ENCODE measurements around the gene HMX2. TPM values are rescaled to one million over a fixed set of nuclear protein-coding genes. Genes with fewer than 3 reads are reported as not detected.

HMX2 gene
- total RNA-seq, 1 experiment from 2014 or later = 2.7 TPM

DNA sequence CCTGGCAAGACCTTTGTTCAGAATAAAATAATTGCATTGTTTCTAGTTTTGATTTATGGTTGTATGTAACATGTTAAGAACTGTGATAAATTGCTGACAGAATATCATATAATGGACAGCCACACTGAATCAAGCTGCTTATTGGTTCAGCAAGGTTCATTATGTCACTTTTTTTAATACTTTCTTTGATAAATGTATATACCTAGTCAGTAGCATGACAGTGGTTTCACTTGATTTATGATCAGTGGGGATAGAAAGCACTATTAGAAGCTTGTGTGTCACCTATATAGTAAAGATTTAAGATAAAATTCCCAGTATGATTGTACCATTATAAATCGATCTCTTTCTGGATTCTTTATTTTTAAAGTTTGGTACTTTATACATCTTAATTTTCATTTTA, 10.7 kb downstream of the HMX2 start:
- H3K36me3 ChIP-seq (ENCODE audit: control insufficient read depth, insufficient read depth, low read length) = peaks cover 79% of the 10 kb centered on the region
- intact Hi-C loops (cut with micrococcal nuclease; ENCODE audit: unreplicated experiment) = no loop called here
- CTCF ChIA-PET = no interaction called here

DNA sequence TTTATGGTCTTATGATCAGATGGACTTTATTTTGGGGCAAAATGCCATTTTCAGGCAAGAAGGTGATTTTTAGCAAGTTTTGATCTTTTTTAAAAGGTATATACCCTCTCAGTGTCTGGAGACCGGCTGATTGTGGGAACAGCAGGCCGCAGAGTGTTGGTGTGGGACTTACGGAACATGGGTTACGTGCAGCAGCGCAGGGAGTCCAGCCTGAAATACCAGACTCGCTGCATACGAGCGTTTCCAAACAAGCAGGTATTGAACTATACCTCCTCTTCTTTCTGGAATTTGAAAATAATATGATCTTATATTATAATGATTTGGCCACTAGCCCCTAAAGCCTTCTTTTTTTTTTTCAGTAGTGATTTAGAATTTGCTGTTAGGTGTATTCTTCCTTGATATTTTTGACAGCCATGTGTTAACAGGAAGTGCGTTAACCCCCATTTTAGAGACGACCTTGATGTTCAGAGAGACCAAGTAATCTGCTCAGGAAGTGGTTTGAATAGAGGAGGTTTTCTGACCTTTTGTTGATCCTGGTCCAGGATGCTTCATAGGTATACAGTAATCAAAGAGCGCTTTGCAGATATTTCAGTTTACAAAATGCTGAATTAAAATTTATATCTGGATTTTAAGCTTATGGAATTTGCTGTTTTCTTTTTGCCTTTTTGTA, 12.5 kb downstream of the HMX2 start:
- H3K4me1 ChIP-seq (ENCODE audit: control insufficient read depth, insufficient read depth, low read length) = peaks cover 35% of the 10 kb centered on the region
- H3K9me3 ChIP-seq (ENCODE audit: control insufficient read depth, insufficient read depth, low read depth, low read length) = no peaks in the 10 kb centered on the region
- H3K27ac ChIP-seq (ENCODE audit: low read length) = no peak overlapping the region
- in situ Hi-C loops (cut with HindIII; ENCODE audit: low pct_unique_long_range_greater_than_20kb, low sequenced_read_pairs) = no loop called here
- DNase-seq (ENCODE audit: low read depth, low spot score) (no peak), ATAC-seq (no peak)
- H3K36me3 ChIP-seq (ENCODE audit: control insufficient read depth, insufficient read depth, low read length) = peaks cover 92% of the 10 kb centered on the region
- ChIA-PET POLR2A (no interaction called here), CTCF (no interaction called here)
- intact Hi-C loops (cut with micrococcal nuclease; ENCODE audit: unreplicated experiment) = no loop called here
- BruUV-seq (replicated peaks) = no TSS peak
- no peak overlapping the region for H3K4me3 ChIP-seq (ENCODE audit: low read depth in 2 of 2, low read length in 2 of 2)
- TF ChIP-seq TCF7L2 (IDR thresholded peaks at IDR 0.05; ENCODE audit: low read depth, low read length) (no peak), SIN3A (IDR thresholded peaks at IDR 0.05; ENCODE audit: borderline replicate concordance, insufficient read depth, low read depth, low read length) (no peak), POLR2AphosphoS5 (IDR thresholded peaks at IDR 0.05; ENCODE audit: low read depth, low read length) (no peak)
- TF ChIP-seq, protein P1, sequence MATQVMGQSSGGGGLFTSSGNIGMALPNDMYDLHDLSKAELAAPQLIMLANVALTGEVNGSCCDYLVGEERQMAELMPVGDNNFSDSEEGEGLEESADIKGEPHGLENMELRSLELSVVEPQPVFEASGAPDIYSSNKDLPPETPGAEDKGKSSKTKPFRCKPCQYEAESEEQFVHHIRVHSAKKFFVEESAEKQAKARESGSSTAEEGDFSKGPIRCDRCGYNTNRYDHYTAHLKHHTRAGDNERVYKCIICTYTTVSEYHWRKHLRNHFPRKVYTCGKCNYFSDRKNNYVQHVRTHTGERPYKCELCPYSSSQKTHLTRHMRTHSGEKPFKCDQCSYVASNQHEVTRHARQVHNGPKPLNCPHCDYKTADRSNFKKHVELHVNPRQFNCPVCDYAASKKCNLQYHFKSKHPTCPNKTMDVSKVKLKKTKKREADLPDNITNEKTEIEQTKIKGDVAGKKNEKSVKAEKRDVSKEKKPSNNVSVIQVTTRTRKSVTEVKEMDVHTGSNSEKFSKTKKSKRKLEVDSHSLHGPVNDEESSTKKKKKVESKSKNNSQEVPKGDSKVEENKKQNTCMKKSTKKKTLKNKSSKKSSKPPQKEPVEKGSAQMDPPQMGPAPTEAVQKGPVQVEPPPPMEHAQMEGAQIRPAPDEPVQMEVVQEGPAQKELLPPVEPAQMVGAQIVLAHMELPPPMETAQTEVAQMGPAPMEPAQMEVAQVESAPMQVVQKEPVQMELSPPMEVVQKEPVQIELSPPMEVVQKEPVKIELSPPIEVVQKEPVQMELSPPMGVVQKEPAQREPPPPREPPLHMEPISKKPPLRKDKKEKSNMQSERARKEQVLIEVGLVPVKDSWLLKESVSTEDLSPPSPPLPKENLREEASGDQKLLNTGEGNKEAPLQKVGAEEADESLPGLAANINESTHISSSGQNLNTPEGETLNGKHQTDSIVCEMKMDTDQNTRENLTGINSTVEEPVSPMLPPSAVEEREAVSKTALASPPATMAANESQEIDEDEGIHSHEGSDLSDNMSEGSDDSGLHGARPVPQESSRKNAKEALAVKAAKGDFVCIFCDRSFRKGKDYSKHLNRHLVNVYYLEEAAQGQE (IDR thresholded peaks at IDR 0.05; ENCODE audit: insufficient read depth in 1 of 2, low read depth in 2 of 2, low read length in 1 of 2) = no peak
- TF ChIP-seq, protein P2, sequence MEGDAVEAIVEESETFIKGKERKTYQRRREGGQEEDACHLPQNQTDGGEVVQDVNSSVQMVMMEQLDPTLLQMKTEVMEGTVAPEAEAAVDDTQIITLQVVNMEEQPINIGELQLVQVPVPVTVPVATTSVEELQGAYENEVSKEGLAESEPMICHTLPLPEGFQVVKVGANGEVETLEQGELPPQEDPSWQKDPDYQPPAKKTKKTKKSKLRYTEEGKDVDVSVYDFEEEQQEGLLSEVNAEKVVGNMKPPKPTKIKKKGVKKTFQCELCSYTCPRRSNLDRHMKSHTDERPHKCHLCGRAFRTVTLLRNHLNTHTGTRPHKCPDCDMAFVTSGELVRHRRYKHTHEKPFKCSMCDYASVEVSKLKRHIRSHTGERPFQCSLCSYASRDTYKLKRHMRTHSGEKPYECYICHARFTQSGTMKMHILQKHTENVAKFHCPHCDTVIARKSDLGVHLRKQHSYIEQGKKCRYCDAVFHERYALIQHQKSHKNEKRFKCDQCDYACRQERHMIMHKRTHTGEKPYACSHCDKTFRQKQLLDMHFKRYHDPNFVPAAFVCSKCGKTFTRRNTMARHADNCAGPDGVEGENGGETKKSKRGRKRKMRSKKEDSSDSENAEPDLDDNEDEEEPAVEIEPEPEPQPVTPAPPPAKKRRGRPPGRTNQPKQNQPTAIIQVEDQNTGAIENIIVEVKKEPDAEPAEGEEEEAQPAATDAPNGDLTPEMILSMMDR (IDR thresholded peaks at IDR 0.05) = no peak
- no peaks in the 10 kb centered on the region for H3K27me3 ChIP-seq (ENCODE audit: control insufficient read depth, insufficient read depth, low read length)

More for the DNA sequence above, 10.7 kb downstream of the HMX2 start:
- Histone ChIP-seq H3K27me3 (ENCODE audit: control insufficient read depth, insufficient read depth, low read length) (no peaks in the 10 kb centered on the region), H3K4me1 (ENCODE audit: control insufficient read depth, insufficient read depth, low read length) (peaks cover 38% of the 10 kb centered on the region), H3K4me3 (ENCODE audit: low read depth in 2 of 2, low read length in 2 of 2) (no peak overlapping the region), H3K27ac (ENCODE audit: low read length) (no peak overlapping the region), H3K9me3 (ENCODE audit: control insufficient read depth, insufficient read depth, low read depth, low read length) (no peaks in the 10 kb centered on the region)
- ATAC-seq (no peak), DNase-seq (ENCODE audit: low read depth, low spot score) (no peak)
- TF ChIP-seq, protein P2 (IDR thresholded peaks at IDR 0.05) = no peak
- TF ChIP-seq SIN3A (IDR thresholded peaks at IDR 0.05; ENCODE audit: borderline replicate concordance, insufficient read depth, low read depth, low read length) (no peak), TCF7L2 (IDR thresholded peaks at IDR 0.05; ENCODE audit: low read depth, low read length) (no peak), POLR2AphosphoS5 (IDR thresholded peaks at IDR 0.05; ENCODE audit: low read depth, low read length) (no peak)
- TF ChIP-seq, protein P1 (IDR thresholded peaks at IDR 0.05; ENCODE audit: insufficient read depth in 1 of 2, low read depth in 2 of 2, low read length in 1 of 2) = no peak
- POLR2A ChIA-PET = no interaction called here
- no TSS peak for BruUV-seq (replicated peaks)
- in situ Hi-C loops (cut with HindIII; ENCODE audit: low pct_unique_long_range_greater_than_20kb, low sequenced_read_pairs) = no loop called here

Measured in Panc1 (cell line).